GM10266 (cell line): ENCODE results near the gene PRSS21.

Source experiments
- DNase-seq: peaks from one replicate; pipeline ENCODE4 v3.0.0; 2012; ENCODE audit errors: extremely low spot score
- CTCF ChIP-seq: IDR thresholded peaks from 2 replicates; pipeline ENCODE4 v1.5.1; 2012; ENCODE audit warnings: mild to moderate bottlenecking, low read depth; ENCODE audit not compliant: control insufficient read depth, insufficient read depth; ENCODE audit errors: missing control alignments

The PRSS21 gene

GRCh38 chr16:2777231-2777902 is 39.7 kb upstream of the PRSS21 start, which contains the start of gene ELOB:
Gene ELOB (minus strand): TSS chr16:2777280. CDS start chr16:2777239, 41 bp downstream.
- TF ChIP-seq CTCF, result no peak
- DNase-seq, result peak; percentile 99

- DNase-seq, result no peak
- no peak for TF ChIP-seq CTCF
Observed at GRCh38 chr16:2777903-2778629, 39.0 kb upstream of the PRSS21 start.

GRCh38 chr16:2778630-2778958 is 38.4 kb upstream of the PRSS21 start:
- no peak for DNase-seq
- TF ChIP-seq CTCF, result no peak

DNA sequence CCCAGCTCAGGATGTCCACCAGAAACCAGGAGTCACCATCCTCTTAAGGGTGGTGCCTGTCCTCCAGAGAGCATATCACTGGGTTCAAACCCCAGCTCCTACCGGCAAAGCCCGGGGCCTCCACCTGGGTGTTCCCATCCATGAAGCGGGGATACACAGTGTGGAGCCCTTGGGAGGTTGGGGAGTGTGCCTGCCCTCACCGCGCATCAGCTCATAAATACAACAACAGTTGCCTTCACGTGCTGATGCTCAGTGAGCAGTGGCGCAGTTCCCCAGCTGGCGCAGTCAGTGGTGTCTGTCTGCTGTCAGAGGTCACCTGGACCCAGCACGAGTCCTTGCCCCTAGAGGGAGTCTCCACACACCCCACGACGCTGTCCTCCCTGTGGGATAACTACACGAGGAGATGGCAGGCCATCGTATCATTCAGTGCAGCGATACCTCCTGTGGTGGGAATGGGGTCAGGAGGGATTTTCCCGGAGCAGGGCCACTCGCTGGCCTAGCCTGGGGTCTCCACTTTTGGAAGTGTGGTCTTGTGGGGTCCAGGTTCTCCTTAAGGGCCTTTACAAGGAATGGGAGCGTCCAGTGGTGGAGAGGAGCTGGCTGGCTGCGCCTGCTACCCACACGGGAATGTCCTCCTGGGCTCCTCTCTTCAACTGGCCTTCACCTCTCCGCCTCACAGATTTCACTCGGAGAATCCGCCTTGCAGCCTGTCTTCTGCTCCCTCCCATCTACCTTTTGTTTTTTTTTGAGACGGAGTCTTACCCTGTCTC is 37.7 kb upstream of the PRSS21 start:
- DNase-seq, result no peak
- TF ChIP-seq CTCF, result no peak

DNA sequence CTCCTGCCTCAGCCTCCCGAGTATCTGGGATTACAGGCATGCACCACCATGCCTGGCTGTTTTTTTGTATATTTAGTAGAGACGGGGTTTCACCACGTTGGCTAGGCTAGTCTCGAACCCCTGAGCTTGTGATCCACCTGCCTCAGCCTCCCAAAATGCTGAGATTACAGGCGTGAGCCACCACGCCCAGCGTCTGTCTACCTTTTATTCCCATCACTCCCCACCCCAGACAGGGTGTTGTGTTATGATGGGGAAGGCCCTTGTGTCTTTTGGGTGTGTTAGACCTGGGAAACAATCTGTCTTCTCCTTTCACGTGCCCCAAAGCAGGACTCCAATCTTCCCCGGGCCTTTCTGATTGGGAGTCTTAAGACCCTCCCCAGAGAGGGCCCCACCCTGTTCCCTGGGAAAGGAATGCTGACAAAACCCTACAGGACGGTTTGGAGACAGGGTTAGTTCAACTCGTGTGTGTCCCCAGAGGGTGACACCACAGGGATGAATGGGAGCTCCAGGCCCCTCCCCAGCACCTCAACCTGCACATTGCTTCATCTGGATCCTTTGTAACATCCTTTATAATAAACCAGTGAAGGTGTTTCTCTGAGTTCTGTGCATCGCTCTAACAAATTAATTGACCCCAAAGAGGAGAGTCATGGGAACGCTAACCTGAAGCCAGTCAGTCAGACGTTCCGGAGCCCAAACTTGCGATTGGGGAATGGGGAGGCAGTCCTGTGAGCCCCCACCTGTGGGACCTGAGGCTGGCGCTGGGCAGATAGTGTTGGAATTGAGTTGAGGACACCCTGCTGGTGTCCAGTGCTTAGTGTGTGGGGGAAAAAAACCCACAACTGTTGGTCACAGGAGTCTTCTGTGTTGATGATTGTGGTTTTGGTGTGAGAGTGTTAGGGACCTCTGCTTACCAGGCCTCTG is 36.8 kb upstream of the PRSS21 start:
- no peak for TF ChIP-seq CTCF
- no peak for DNase-seq

DNA sequence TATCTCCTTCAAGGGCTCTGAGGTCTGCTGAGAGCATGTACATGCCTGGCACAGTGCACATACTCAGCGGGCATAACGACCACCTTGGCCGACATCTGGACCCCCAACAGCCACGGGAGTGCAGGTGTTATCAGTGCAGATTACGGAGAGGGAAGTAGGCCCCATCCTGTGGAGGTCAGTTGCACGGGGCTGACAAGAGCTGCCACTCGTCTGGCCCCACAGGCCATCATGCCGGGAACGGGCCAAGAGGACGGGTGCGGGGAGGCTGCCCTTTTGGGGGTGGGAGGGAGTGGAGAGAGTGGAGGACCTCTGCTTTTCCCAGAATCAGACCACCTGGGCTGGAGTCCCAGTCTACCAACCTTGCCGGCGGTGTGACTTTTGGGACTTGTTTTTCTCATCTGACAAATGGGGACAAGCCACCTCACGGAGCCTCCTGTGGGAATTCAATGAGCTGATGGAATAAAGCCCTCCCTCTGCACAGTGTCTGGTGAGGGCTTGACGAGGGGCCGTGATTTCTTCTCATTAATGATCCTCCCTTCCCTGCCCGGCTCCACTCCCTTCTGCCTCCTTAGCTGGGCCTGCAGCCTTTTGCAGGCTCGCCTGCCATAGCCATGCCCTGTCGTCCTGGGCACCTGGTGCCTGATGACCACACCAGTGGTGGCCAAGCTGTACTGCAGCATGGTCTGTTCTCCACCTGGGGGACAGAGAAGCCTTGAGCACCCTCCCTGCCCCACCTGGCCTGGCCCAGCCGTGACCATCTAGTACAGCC is 34.3 kb upstream of the PRSS21 start:
- no peak for TF ChIP-seq CTCF
- DNase-seq, result no peak
